A673 (cell line): ENCODE measurements around the gene FEN1.

Experiments used
- EZH2 ChIP-seq: fragments of 200-600 bp; sonication (generic); IDR thresholded peaks from 2 replicates; pipeline ENCODE4 v1.6.1; 2017; ENCODE audit warnings: borderline replicate concordance, low read depth, mild to moderate bottlenecking, mixed read lengths, antibody characterized with exemption, low read length; ENCODE audit not compliant: poor library complexity, severe bottlenecking
- TF ChIP-seq, protein P1 (sequence below): fragments of 300-800, 200-600 bp; sonication (generic); conservative IDR thresholded peaks from 2 replicates; pipeline ENCODE4 v1.5.1; 2017; ENCODE audit warnings: low read depth, mild to moderate bottlenecking, antibody characterized with exemption, low read length, moderate library complexity, mixed read lengths

DNA sequence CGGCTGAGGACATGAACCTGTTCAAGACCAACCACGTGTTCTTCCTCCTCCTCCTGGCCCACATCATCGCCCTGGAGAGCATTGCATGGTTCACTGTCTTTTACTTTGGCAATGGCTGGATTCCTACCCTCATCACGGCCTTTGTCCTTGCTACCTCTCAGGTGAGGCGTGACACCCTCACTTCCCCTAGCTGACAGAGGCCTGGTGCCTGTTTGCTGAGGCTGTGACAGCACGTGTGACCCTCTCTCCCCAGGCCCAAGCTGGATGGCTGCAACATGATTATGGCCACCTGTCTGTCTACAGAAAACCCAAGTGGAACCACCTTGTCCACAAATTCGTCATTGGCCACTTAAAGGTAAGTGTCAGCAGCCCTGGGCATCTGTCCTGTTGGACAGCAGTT, 47.7 kb downstream of the FEN1 start:
- TF ChIP-seq, protein P1, sequence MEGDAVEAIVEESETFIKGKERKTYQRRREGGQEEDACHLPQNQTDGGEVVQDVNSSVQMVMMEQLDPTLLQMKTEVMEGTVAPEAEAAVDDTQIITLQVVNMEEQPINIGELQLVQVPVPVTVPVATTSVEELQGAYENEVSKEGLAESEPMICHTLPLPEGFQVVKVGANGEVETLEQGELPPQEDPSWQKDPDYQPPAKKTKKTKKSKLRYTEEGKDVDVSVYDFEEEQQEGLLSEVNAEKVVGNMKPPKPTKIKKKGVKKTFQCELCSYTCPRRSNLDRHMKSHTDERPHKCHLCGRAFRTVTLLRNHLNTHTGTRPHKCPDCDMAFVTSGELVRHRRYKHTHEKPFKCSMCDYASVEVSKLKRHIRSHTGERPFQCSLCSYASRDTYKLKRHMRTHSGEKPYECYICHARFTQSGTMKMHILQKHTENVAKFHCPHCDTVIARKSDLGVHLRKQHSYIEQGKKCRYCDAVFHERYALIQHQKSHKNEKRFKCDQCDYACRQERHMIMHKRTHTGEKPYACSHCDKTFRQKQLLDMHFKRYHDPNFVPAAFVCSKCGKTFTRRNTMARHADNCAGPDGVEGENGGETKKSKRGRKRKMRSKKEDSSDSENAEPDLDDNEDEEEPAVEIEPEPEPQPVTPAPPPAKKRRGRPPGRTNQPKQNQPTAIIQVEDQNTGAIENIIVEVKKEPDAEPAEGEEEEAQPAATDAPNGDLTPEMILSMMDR, result no peak
- TF ChIP-seq EZH2, result no peak
